ENCODE measurements around the gene SPACDR. TPM values are rescaled to one million over a fixed set of nuclear protein-coding genes. Genes with fewer than 3 reads are reported as not detected.
A peak's percentile ranks its signal among the peaks of the same experiment; 100 is the strongest.

Gene SPACDR
- polyA plus RNA-seq, 1 donor from 2014 or later = not detected

GRCh38 chr7:100478958-100479660, 15.0 kb upstream of the SPACDR start, which contains the start of gene TSC22D4:
TSC22D4 (minus strand) TSS chr7:100479214; CDS start chr7:100478038, 1,176 bp downstream.
- H3K79me2 ChIP-seq (replicated peaks; ENCODE audit: insufficient read depth, low read length) = peaks cover 4% of the 10 kb centered on the region
- peak within 1 kb of the TSS; percentile 62 for H3K27ac ChIP-seq (ENCODE audit: low read length)
- no peaks in the 10 kb centered on the region for H3K9me3 ChIP-seq (ENCODE audit: low read length)

DNA sequence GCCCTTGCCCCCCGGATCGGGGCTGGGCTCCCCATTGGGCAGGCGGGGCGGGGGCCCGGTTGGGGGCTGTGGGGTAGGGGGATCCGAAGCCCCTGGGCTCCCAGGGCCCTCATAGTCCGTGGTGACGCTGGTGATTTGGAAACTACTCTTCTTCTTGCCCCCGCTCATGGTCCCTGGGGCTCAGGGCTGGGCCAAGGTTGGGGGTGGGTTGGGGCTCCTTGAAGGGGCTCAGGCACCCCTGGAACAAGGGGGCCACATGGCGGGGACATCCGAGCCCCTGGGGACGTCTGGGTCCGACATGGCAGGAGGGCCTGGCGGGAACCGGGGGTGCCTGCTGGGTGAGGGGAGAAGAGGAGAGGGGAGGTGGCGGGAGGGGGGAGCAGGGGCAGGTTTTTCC, 13.8 kb upstream of the SPACDR start:
- Histone ChIP-seq H3K27me3 (ENCODE audit: insufficient read depth, low read depth, low read length) (no peaks in the 10 kb centered on the region), H3K9ac (ENCODE audit: low read length) (peak overlapping the region; percentile 71), H3K9me2 (ENCODE audit: insufficient read depth, low read length) (no peaks in the 10 kb centered on the region), H3K36me3 (ENCODE audit: insufficient read depth, low read length) (no peaks in the 10 kb centered on the region), H3K9me3 (ENCODE audit: low read length) (no peaks in the 10 kb centered on the region), H2AFZ (ENCODE audit: low read depth, low read length) (no peak overlapping the region), H3K4me2 (ENCODE audit: low read length) (no peak overlapping the region), H3K27ac (ENCODE audit: low read length) (no peak overlapping the region), H3K4me3 (ENCODE audit: low read length) (peak overlapping the region; percentile 96), H4K20me1 (ENCODE audit: insufficient read depth) (no peaks in the 10 kb centered on the region), H3K79me2 (replicated peaks; ENCODE audit: insufficient read depth, low read length) (no peaks in the 10 kb centered on the region), H3F3A (ENCODE audit: insufficient read depth, low read length, poor library complexity, severe bottlenecking) (no peaks in the 10 kb centered on the region)
- TF ChIP-seq CTCF (IDR thresholded peaks at IDR 0.05; ENCODE audit: poor library complexity, severe bottlenecking) (no peak), EP300 (conservative IDR thresholded peaks at IDR 0.05; ENCODE audit: poor library complexity, severe bottlenecking) (no peak), POLR2AphosphoS5 (IDR thresholded peaks at IDR 0.05) (no peak), MXI1 (conservative IDR thresholded peaks at IDR 0.05; ENCODE audit: poor library complexity, severe bottlenecking) (no peak), TAF1 (IDR thresholded peaks at IDR 0.05; ENCODE audit: low read depth) (no peak), EZH2 (IDR thresholded peaks at IDR 0.05; ENCODE audit: borderline replicate concordance, insufficient read depth, low read length, poor library complexity, severe bottlenecking) (no peak)
- TF ChIP-seq, protein P1, sequence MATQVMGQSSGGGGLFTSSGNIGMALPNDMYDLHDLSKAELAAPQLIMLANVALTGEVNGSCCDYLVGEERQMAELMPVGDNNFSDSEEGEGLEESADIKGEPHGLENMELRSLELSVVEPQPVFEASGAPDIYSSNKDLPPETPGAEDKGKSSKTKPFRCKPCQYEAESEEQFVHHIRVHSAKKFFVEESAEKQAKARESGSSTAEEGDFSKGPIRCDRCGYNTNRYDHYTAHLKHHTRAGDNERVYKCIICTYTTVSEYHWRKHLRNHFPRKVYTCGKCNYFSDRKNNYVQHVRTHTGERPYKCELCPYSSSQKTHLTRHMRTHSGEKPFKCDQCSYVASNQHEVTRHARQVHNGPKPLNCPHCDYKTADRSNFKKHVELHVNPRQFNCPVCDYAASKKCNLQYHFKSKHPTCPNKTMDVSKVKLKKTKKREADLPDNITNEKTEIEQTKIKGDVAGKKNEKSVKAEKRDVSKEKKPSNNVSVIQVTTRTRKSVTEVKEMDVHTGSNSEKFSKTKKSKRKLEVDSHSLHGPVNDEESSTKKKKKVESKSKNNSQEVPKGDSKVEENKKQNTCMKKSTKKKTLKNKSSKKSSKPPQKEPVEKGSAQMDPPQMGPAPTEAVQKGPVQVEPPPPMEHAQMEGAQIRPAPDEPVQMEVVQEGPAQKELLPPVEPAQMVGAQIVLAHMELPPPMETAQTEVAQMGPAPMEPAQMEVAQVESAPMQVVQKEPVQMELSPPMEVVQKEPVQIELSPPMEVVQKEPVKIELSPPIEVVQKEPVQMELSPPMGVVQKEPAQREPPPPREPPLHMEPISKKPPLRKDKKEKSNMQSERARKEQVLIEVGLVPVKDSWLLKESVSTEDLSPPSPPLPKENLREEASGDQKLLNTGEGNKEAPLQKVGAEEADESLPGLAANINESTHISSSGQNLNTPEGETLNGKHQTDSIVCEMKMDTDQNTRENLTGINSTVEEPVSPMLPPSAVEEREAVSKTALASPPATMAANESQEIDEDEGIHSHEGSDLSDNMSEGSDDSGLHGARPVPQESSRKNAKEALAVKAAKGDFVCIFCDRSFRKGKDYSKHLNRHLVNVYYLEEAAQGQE (IDR thresholded peaks at IDR 0.05; ENCODE audit: borderline replicate concordance) = no peak

More at GRCh38 chr7:100478958-100479660, 15.0 kb upstream of the SPACDR start, which contains the start of gene TSC22D4:
- Histone ChIP-seq H3F3A (ENCODE audit: insufficient read depth, low read length, poor library complexity, severe bottlenecking) (no peaks in the 10 kb centered on the region), H3K9ac (ENCODE audit: low read length) (peak within 1 kb of the TSS; percentile 71), H3K9me2 (ENCODE audit: insufficient read depth, low read length) (no peaks in the 10 kb centered on the region), H4K20me1 (ENCODE audit: insufficient read depth) (no peaks in the 10 kb centered on the region), H3K4me2 (ENCODE audit: low read length) (peak within 1 kb of the TSS; percentile 56), H3K4me3 (ENCODE audit: low read length) (peak within 1 kb of the TSS; percentile 96), H2AFZ (ENCODE audit: low read depth, low read length) (peak within 1 kb of the TSS; percentile 73), H3K36me3 (ENCODE audit: insufficient read depth, low read length) (no peaks in the 10 kb centered on the region), H3K27me3 (ENCODE audit: insufficient read depth, low read depth, low read length) (no peaks in the 10 kb centered on the region)
- TF ChIP-seq EP300 (conservative IDR thresholded peaks at IDR 0.05; ENCODE audit: poor library complexity, severe bottlenecking) = peak; percentile 40
- TF ChIP-seq CTCF (IDR thresholded peaks at IDR 0.05; ENCODE audit: poor library complexity, severe bottlenecking) = no peak
- peak; percentile 54 for TF ChIP-seq MXI1 (conservative IDR thresholded peaks at IDR 0.05; ENCODE audit: poor library complexity, severe bottlenecking)
- no peak for TF ChIP-seq EZH2 (IDR thresholded peaks at IDR 0.05; ENCODE audit: borderline replicate concordance, insufficient read depth, low read length, poor library complexity, severe bottlenecking)
- TF ChIP-seq SMC3 (conservative IDR thresholded peaks at IDR 0.05; ENCODE audit: poor library complexity) = no peak
- no peak for TF ChIP-seq TAF1 (IDR thresholded peaks at IDR 0.05; ENCODE audit: low read depth)
- peak; percentile 22 for TF ChIP-seq RAD21 (conservative IDR thresholded peaks at IDR 0.05)
- TF ChIP-seq POLR2AphosphoS5 (IDR thresholded peaks at IDR 0.05) = peak; percentile 60
- TF ChIP-seq, protein P1 (IDR thresholded peaks at IDR 0.05; ENCODE audit: borderline replicate concordance) = no peak

All from neural cell (in vitro differentiated cells).